ENCODE measurements around the gene ZNF561.
"Not testable (repeated sequence)": the region's sequence is repeated elsewhere in the genome, so short reads cannot be mapped to it uniquely, and the experiment has no call there.

Gene ZNF561

GRCh38 chr19:9658769-9659168 lies 37.7 kb upstream of the ZNF561 start:
- Histone ChIP-seq H3K4me2 (ENCODE audit: low read depth, low read length, poor library complexity, severe bottlenecking) (no peak overlapping the region), H4K20me1 (ENCODE audit: insufficient read depth, low read length, poor library complexity, severe bottlenecking) (no peaks in the 10 kb centered on the region), H3K4me1 (ENCODE audit: insufficient read depth, low read length, poor library complexity, severe bottlenecking) (no peaks in the 10 kb centered on the region), H3F3A (ENCODE audit: low read depth) (no peaks in the 10 kb centered on the region), H3K36me3 (ENCODE audit: insufficient read depth, low read length) (peaks cover 3% of the 10 kb centered on the region; the same call in 1 of the 2 replicates), H3K79me2 (ENCODE audit: insufficient read depth, low read length) (no peaks in the 10 kb centered on the region), H3K9me3 (ENCODE audit: insufficient read depth, low read depth, low read length) (no peaks in the 10 kb centered on the region), H2AFZ (ENCODE audit: low read length) (no peak overlapping the region), H3K9me2 (replicated peaks; ENCODE audit: low read depth, low read length) (no peaks in the 10 kb centered on the region), H3K9ac (ENCODE audit: low read depth, low read length, poor library complexity, severe bottlenecking) (no peak overlapping the region), H3K4me3 (ENCODE audit: low read length, poor library complexity, severe bottlenecking) (no peak overlapping the region), H3K27me3 (ENCODE audit: insufficient read depth, low read length, poor library complexity, severe bottlenecking) (no peaks in the 10 kb centered on the region)
- TF ChIP-seq EZH2phosphoT487 (IDR thresholded peaks at IDR 0.05; ENCODE audit: borderline replicate concordance) (no peak), CTCF (conservative IDR thresholded peaks at IDR 0.05; ENCODE audit: low read length) (no peak)

GRCh38 chr19:9653066-9653555 lies 32.1 kb upstream of the ZNF561 start:
- not testable (repeated sequence) for H3K4me2 ChIP-seq (ENCODE audit: low read depth, low read length, poor library complexity, severe bottlenecking); H3K9me2 ChIP-seq (replicated peaks; ENCODE audit: low read depth, low read length); H3K4me3 ChIP-seq (ENCODE audit: low read length, poor library complexity, severe bottlenecking); H3K27me3 ChIP-seq (ENCODE audit: insufficient read depth, low read length, poor library complexity, severe bottlenecking); H3K9ac ChIP-seq (ENCODE audit: low read depth, low read length, poor library complexity, severe bottlenecking); H3K4me1 ChIP-seq (ENCODE audit: insufficient read depth, low read length, poor library complexity, severe bottlenecking); H4K20me1 ChIP-seq (ENCODE audit: insufficient read depth, low read length, poor library complexity, severe bottlenecking); H3K79me2 ChIP-seq (ENCODE audit: insufficient read depth, low read length); H3F3A ChIP-seq (ENCODE audit: low read depth); H3K9me3 ChIP-seq (ENCODE audit: insufficient read depth, low read depth, low read length); H2AFZ ChIP-seq (ENCODE audit: low read length)
- peaks cover 24% of the 10 kb centered on the region; the same call in 1 of the 2 replicates for H3K36me3 ChIP-seq (ENCODE audit: insufficient read depth, low read length)

GRCh38 chr19:9651464-9651863 lies 30.4 kb upstream of the ZNF561 start:
- H3K36me3 ChIP-seq (ENCODE audit: insufficient read depth, low read length): peaks cover 24% of the 10 kb centered on the region; the same call in 1 of the 2 replicates
- H3K27me3 ChIP-seq (ENCODE audit: insufficient read depth, low read length, poor library complexity, severe bottlenecking); H3K9me3 ChIP-seq (ENCODE audit: insufficient read depth, low read depth, low read length); H3K4me2 ChIP-seq (ENCODE audit: low read depth, low read length, poor library complexity, severe bottlenecking); H3K9ac ChIP-seq (ENCODE audit: low read depth, low read length, poor library complexity, severe bottlenecking); H3K4me1 ChIP-seq (ENCODE audit: insufficient read depth, low read length, poor library complexity, severe bottlenecking); H3K9me2 ChIP-seq (replicated peaks; ENCODE audit: low read depth, low read length); H2AFZ ChIP-seq (ENCODE audit: low read length); H4K20me1 ChIP-seq (ENCODE audit: insufficient read depth, low read length, poor library complexity, severe bottlenecking); H3K79me2 ChIP-seq (ENCODE audit: insufficient read depth, low read length); H3F3A ChIP-seq (ENCODE audit: low read depth); H3K4me3 ChIP-seq (ENCODE audit: low read length, poor library complexity, severe bottlenecking): not testable (repeated sequence)

- Histone ChIP-seq H3K9me3 (ENCODE audit: insufficient read depth, low read depth, low read length) (peaks cover 7% of the 10 kb centered on the region; the same call in 1 of the 2 replicates), H3K9ac (ENCODE audit: low read depth, low read length, poor library complexity, severe bottlenecking) (no peak overlapping the region), H3K36me3 (ENCODE audit: insufficient read depth, low read length) (peaks cover 21% of the 10 kb centered on the region; the same call in 1 of the 2 replicates), H3K4me2 (ENCODE audit: low read depth, low read length, poor library complexity, severe bottlenecking) (no peak overlapping the region), H3K79me2 (ENCODE audit: insufficient read depth, low read length) (no peaks in the 10 kb centered on the region), H3F3A (ENCODE audit: low read depth) (no peaks in the 10 kb centered on the region), H3K4me3 (ENCODE audit: low read length, poor library complexity, severe bottlenecking) (no peak overlapping the region), H2AFZ (ENCODE audit: low read length) (no peak overlapping the region), H3K27me3 (ENCODE audit: insufficient read depth, low read length, poor library complexity, severe bottlenecking) (no peaks in the 10 kb centered on the region), H4K20me1 (ENCODE audit: insufficient read depth, low read length, poor library complexity, severe bottlenecking) (no peaks in the 10 kb centered on the region), H3K4me1 (ENCODE audit: insufficient read depth, low read length, poor library complexity, severe bottlenecking) (no peaks in the 10 kb centered on the region), H3K9me2 (replicated peaks; ENCODE audit: low read depth, low read length) (no peaks in the 10 kb centered on the region)
- TF ChIP-seq CTCF (conservative IDR thresholded peaks at IDR 0.05; ENCODE audit: low read length) (no peak), EZH2phosphoT487 (IDR thresholded peaks at IDR 0.05; ENCODE audit: borderline replicate concordance) (no peak)
These were observed 29.3 kb upstream of the ZNF561 start for GRCh38 chr19:9650345-9650744.
